ENCODE results near the gene PLA2G2F. TPM values are rescaled to one million over a fixed set of nuclear protein-coding genes. Genes with fewer than 3 reads are reported as not detected.
"Not testable (repeated sequence)": the region's sequence is repeated elsewhere in the genome, so short reads cannot be mapped to it uniquely, and the experiment has no call there.

PLA2G2F gene
- total RNA-seq, 2 experiments from 2014 or later = not detected

DNA sequence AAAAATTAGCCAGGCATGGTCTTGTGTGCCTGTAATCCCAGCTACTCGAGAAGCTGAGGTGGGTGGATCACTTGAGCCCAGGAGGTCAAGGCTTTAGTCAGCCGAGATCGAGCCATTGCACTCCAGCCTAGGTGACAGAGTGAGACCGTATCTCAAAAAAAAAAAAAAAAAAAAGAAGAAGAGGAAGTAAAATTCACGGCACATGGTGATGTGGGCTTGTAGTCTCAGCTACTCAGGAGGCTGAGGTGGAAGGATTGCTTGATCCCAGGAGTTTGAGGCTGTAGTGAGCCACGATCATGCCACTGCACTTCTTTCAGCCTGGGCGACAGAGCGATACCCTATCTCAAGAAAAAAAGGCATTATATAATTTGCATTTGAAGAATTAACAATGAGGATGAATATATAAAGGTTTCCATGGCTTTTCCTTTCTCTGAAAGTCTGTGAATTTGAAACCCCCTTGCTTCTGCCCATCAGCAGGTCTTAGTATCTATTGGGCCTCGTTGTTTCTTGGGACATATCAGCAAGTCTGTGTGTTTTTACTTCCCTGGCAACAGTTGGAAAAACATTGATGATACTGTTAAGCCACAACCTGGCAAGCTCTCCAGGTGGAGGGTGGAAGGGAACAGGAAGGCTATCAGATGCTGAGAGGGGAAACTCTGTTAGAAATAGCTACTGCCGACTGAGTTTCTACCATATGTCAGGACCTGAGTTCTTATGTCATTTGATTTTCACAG, 15.2 kb upstream of the PLA2G2F start:
- no peaks in the 10 kb centered on the region for H3K36me3 Mint-ChIP-seq
- H3K4me3 Mint-ChIP-seq = no peak overlapping the region
- no peak overlapping the region for H3K27ac Mint-ChIP-seq
- CTCF ChIA-PET = no interaction called here
- peaks cover 20% of the 10 kb centered on the region for H3K27me3 Mint-ChIP-seq
- H3K4me1 Mint-ChIP-seq = peaks cover 2% of the 10 kb centered on the region
- no peak for ATAC-seq
- no peak for DNase-seq
- no peaks in the 10 kb centered on the region for H3K9me3 Mint-ChIP-seq (ENCODE audit: low read depth)

- Mint-ChIP-seq H3K4me1 (peaks cover 2% of the 10 kb centered on the region), H3K27me3 (peaks cover 20% of the 10 kb centered on the region), H3K9me3 (ENCODE audit: low read depth) (no peaks in the 10 kb centered on the region), H3K36me3 (no peaks in the 10 kb centered on the region), H3K27ac (no peak overlapping the region), H3K4me3 (no peak overlapping the region)
- CTCF ChIA-PET = no interaction called here
- ATAC-seq (no peak), DNase-seq (no peak)
Measured at GRCh38 chr1:20124456-20125057, 14.6 kb upstream of the PLA2G2F start.

DNA sequence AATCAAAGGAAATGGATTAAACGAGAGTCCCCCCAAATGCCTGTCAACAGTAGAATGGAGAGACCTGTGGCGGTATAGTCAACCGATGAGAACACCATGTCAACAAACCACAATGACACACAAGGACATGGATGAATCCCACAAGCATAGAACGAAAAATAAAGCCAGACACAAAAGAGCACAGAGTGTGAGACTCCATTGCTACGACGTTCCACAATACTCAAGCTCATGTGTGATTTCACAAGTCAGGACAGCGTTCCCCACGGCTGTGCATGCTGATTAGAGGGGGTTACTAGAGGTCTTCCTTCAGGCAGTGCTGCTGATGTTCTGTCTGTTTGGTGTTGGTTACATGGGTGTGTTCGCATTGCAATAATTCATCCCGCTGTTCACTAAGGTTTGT, 14.0 kb upstream of the PLA2G2F start:
- CTCF ChIA-PET = no interaction called here
- no peak for DNase-seq
- H3K4me3 Mint-ChIP-seq = no peak overlapping the region

DNA sequence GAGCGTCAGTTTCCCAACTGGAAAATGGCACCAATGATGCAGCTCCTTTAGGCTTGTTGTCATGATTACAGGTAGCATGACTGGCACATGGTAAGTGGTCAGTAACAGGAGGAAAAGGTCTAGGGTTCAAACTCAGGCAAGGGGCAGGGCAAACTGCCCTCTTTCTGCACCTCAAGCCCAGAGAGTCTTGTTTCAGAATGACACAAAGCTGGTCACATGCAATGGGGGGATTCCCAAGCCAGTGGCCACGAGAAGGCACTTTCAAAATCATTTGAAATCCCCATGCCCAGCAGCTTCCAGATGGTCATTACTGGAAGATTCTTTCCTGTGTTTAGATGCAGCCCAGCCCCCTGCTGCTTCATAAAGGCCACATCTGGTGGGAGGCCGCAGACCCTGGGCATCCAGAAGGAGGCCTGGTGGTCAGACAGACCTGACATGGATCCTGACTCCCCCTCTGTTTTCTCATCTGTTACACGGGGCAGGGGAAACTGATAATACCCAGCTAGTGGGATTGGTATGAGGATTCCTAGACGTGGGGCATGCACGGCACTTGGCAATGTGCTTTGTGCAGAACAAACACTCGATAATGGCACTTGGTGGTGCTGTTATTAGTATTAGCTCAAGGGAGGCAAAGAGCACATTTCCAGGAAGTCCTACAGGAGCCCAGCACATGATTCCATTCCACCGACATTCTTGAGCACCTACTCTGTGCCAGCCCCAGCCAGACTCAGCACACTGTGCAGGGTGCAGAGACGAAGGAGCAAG, 12.9 kb upstream of the PLA2G2F start:
- peaks cover 2% of the 10 kb centered on the region for H3K4me1 Mint-ChIP-seq
- DNase-seq (no peak), ATAC-seq (no peak)
- H3K9me3 Mint-ChIP-seq (ENCODE audit: low read depth) = no peaks in the 10 kb centered on the region
- CTCF ChIA-PET = no interaction called here
- H3K27me3 Mint-ChIP-seq = peaks cover 10% of the 10 kb centered on the region
- no peaks in the 10 kb centered on the region for H3K36me3 Mint-ChIP-seq
- H3K4me3 Mint-ChIP-seq = no peak overlapping the region
- H3K27ac Mint-ChIP-seq = no peak overlapping the region

More for the DNA sequence above, 14.0 kb upstream of the PLA2G2F start:
- Mint-ChIP-seq H3K4me1 (peaks cover 2% of the 10 kb centered on the region), H3K36me3 (no peaks in the 10 kb centered on the region), H3K9me3 (ENCODE audit: low read depth) (no peaks in the 10 kb centered on the region), H3K27ac (no peak overlapping the region), H3K27me3 (peaks cover 18% of the 10 kb centered on the region)
- ATAC-seq = no peak

GRCh38 chr1:20126806-20127440, 12.2 kb upstream of the PLA2G2F start:
- no peaks in the 10 kb centered on the region for H3K9me3 Mint-ChIP-seq (ENCODE audit: low read depth)
- H3K27me3 Mint-ChIP-seq = peaks cover 12% of the 10 kb centered on the region
- CTCF ChIA-PET = no interaction called here
- peaks cover 2% of the 10 kb centered on the region for H3K4me1 Mint-ChIP-seq
- no peak for DNase-seq
- no peaks in the 10 kb centered on the region for H3K36me3 Mint-ChIP-seq
- ATAC-seq = no peak
- no peak overlapping the region for H3K27ac Mint-ChIP-seq
- H3K4me3 Mint-ChIP-seq = no peak overlapping the region

DNA sequence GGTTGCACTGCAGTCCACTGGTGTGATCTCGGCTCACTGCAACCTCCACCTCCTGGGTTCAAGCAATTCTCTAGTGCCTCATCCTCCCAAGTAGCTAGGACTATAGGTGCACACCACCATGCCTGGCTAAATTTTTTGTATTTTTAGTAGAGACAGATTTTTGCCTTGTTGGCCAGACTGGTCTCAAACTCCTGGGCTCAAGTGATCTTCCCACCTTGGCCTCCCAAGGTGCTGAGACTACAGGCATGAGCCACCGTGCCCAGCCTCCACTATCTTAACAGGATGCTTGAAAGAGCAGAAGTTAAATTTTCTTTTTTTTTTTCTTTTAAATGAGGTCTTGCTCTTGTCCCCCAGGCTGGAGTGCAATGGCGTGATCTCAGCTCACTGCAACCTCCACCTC, 8.6 kb upstream of the PLA2G2F start:
- H3K36me3 Mint-ChIP-seq; H3K4me3 Mint-ChIP-seq; H3K27ac Mint-ChIP-seq; DNase-seq; ATAC-seq; H3K4me1 Mint-ChIP-seq; H3K9me3 Mint-ChIP-seq (ENCODE audit: low read depth); CTCF ChIA-PET: not testable (repeated sequence)
- peaks cover 23% of the 10 kb centered on the region for H3K27me3 Mint-ChIP-seq

DNA sequence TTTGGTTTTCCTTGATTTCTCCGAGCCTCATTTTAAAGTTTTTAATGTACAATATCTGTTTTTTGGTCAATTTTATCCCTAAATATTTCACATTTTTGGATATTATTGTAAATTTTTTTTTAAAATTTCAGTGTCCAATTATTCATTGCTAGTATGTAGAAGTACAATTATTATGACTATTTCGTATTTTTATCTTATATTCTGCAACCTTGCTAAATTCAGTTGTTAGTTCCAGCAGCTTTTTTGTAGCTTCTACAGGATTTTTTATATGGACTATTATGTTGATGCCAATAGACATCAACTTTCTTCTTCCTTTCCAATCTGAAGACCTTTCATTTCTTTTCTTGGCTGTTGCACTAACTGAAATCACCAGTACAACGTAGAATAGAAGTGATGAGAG, 4.1 kb upstream of the PLA2G2F start:
- Mint-ChIP-seq H3K27me3 (peaks cover 29% of the 10 kb centered on the region), H3K4me3 (no peak overlapping the region), H3K4me1 (no peaks in the 10 kb centered on the region), H3K9me3 (ENCODE audit: low read depth) (no peaks in the 10 kb centered on the region), H3K36me3 (no peaks in the 10 kb centered on the region), H3K27ac (no peak overlapping the region)
- ATAC-seq (no peak), DNase-seq (no peak)
- CTCF ChIA-PET = no interaction called here

- CTCF ChIA-PET = no interaction called here
- DNase-seq (no peak), ATAC-seq (no peak)
- H3K27me3 Mint-ChIP-seq = peaks cover 28% of the 10 kb centered on the region
- no peaks in the 10 kb centered on the region for H3K9me3 Mint-ChIP-seq (ENCODE audit: low read depth)
- no peak overlapping the region for H3K27ac Mint-ChIP-seq
- H3K36me3 Mint-ChIP-seq = no peaks in the 10 kb centered on the region
- H3K4me3 Mint-ChIP-seq = no peak overlapping the region
- H3K4me1 Mint-ChIP-seq = no peaks in the 10 kb centered on the region
Measured at GRCh38 chr1:20136249-20136648, 2.9 kb upstream of the PLA2G2F start.

DNA sequence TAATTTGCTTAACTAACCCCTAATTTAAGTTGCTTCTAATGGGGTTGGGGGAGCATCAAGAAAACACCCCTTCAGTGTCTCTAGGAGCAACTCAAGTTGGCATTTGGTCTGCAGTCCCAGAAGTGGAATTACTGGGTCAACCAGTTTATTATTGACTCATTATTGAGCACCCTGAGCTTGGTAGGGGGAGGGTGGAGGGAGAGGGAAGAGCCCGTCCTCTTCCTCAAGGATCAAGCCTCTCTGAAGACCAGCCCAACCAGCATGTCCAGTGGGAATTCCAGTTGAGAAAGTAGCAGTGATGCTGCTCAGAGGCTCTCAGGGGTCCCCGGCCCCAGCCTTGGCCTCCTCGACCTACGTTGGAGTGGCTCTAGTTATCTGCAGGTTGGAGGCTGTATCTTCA, 2.1 kb upstream of the PLA2G2F start:
- ATAC-seq (no peak), DNase-seq (no peak)
- H3K36me3 Mint-ChIP-seq = no peaks in the 10 kb centered on the region
- H3K27ac Mint-ChIP-seq = no peak overlapping the region
- H3K27me3 Mint-ChIP-seq = peaks cover 23% of the 10 kb centered on the region
- no peak overlapping the region for H3K4me3 Mint-ChIP-seq
- no peaks in the 10 kb centered on the region for H3K9me3 Mint-ChIP-seq (ENCODE audit: low read depth)
- CTCF ChIA-PET = no interaction called here
- H3K4me1 Mint-ChIP-seq = no peaks in the 10 kb centered on the region

DNA sequence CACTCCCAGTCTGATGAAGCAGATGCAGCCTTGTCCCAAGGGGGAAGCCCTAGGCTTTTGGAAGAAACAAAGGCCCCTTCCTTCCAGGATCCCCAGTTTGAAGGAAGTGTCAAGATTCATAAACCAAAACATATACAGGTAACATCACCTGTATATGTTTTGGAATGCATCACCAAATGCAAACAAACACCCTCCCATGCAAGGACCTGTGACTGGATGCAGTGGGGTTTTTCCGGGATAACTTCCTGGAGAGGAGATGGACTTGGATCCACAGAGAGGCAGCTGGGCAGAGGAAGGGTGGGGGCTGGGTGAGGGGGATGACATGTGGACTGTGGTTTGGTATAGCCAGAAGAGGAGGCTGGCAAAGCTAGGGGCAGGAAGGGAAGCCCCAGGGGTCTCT, 1.5 kb upstream of the PLA2G2F start:
- Mint-ChIP-seq H3K36me3 (no peaks in the 10 kb centered on the region), H3K27me3 (peaks cover 19% of the 10 kb centered on the region), H3K4me1 (no peaks in the 10 kb centered on the region), H3K9me3 (ENCODE audit: low read depth) (no peaks in the 10 kb centered on the region), H3K27ac (no peak overlapping the region), H3K4me3 (no peak overlapping the region)
- CTCF ChIA-PET = no interaction called here
- ATAC-seq (no peak), DNase-seq (no peak)

- no peak overlapping the region for H3K4me3 Mint-ChIP-seq
- H3K27ac Mint-ChIP-seq = no peak overlapping the region
- H3K4me1 Mint-ChIP-seq = no peaks in the 10 kb centered on the region
- no peaks in the 10 kb centered on the region for H3K9me3 Mint-ChIP-seq (ENCODE audit: low read depth)
- H3K36me3 Mint-ChIP-seq = no peaks in the 10 kb centered on the region
- DNase-seq (no peak), ATAC-seq (no peak)
- CTCF ChIA-PET = no interaction called here
- H3K27me3 Mint-ChIP-seq = peaks cover 15% of the 10 kb centered on the region
Measured at GRCh38 chr1:20138346-20138745, 777 bp upstream of the PLA2G2F start.

DNA sequence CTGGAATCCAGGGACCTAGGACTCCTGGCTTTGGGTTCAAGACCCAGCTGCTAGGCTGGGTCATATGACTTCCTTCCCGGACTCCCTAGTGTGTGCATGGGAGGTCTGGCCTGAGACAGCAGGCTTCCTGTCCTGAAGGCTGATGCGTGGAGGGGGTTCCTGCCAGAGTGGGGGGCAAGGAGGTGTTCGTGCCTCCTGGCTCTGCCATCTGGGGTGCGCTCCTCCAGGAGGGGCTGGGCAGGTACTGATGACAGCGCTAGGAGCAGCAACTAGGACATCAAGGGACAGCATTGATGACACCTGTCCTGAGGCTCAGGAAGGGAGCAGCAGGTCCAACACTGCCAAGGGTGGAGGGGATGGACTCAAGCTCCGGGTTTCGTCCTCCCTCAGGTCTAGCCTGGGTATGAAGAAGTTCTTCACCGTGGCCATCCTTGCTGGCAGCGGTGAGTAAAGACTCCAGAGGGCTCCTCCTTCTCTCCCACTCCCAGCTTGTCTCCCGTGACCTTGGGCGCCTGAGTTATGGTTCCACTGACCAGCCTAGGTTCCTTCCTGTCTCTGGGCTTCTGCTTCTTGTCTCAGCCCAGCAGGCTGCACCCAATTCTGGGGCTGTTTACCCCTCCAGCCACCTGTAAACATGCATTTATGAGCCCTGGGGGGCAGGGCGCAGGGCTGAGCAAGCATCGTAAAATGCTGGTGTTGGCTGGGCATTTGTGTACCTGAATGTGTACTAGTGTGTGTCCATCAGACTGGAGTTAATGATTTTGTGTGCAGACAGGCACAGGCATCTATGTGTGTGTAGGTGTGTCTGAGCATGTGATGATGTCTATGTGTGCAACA, 871 bp downstream of the PLA2G2F start:
- Mint-ChIP-seq H3K27me3 (peaks cover 8% of the 10 kb centered on the region), H3K27ac (no peak overlapping the region), H3K9me3 (ENCODE audit: low read depth) (no peaks in the 10 kb centered on the region), H3K4me1 (no peaks in the 10 kb centered on the region), H3K4me3 (no peak overlapping the region), H3K36me3 (no peaks in the 10 kb centered on the region)
- ATAC-seq (no peak), DNase-seq (no peak)
- CTCF ChIA-PET = no interaction called here

- CTCF ChIA-PET = no interaction called here
- H3K4me1 Mint-ChIP-seq = no peaks in the 10 kb centered on the region
- peaks cover 3% of the 10 kb centered on the region for H3K27me3 Mint-ChIP-seq
- H3K27ac Mint-ChIP-seq = no peak overlapping the region
- no peak for DNase-seq
- no peaks in the 10 kb centered on the region for H3K36me3 Mint-ChIP-seq
- H3K4me3 Mint-ChIP-seq = no peak overlapping the region
- no peak for ATAC-seq
- H3K9me3 Mint-ChIP-seq (ENCODE audit: low read depth) = no peaks in the 10 kb centered on the region
Measured at GRCh38 chr1:20141001-20141400, 1.9 kb downstream of the PLA2G2F start.

Data from activated CD8-positive, alpha-beta memory T cell treated with anti-CD3 and anti-CD28 coated beads, Interleukin-2, amount 10 ng/mL, durations not matched to agents 7 days and 5 days (primary cell).